OCI-LY1 (cell line): ENCODE measurements around the gene FRMD4A.

Experiments
- EZH2 ChIP-seq: fragments of 200-600 bp; sonication (generic), shearing (Covaris generic); IDR thresholded peaks from 2 replicates; pipeline ENCODE4 v1.8.0; 2017; ENCODE audit warnings: borderline replicate concordance, mixed run types, mild to moderate bottlenecking, antibody characterized with exemption, low read length, moderate library complexity, mixed read lengths
- TF ChIP-seq, protein P1 (sequence below): fragments of 200-600 bp; sonication (generic), shearing (Covaris generic); IDR thresholded peaks from 2 replicates; pipeline ENCODE4 v1.5.1; 2017; ENCODE audit warnings: mild to moderate bottlenecking, antibody characterized with exemption, low read length, moderate library complexity, mixed read lengths

DNA sequence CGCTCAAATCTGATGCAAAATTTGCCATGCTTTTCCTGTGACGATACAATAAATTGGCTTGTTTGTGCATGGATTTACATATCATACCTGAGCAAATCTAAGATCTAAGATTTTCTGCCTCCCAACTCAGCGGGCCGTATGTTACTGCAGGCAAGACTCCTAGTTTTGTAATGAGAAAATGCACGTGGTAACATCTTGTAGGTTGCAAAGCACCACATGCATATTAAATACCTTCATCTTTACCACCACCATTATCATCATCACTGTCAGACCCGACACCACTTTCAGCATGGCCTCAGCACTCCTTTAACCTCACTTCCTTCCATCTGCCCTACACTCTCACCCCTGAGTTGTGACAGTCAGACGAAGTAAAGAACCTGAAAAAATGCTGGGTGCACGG, 202.2 kb downstream of the FRMD4A start:
- TF ChIP-seq, protein P1, sequence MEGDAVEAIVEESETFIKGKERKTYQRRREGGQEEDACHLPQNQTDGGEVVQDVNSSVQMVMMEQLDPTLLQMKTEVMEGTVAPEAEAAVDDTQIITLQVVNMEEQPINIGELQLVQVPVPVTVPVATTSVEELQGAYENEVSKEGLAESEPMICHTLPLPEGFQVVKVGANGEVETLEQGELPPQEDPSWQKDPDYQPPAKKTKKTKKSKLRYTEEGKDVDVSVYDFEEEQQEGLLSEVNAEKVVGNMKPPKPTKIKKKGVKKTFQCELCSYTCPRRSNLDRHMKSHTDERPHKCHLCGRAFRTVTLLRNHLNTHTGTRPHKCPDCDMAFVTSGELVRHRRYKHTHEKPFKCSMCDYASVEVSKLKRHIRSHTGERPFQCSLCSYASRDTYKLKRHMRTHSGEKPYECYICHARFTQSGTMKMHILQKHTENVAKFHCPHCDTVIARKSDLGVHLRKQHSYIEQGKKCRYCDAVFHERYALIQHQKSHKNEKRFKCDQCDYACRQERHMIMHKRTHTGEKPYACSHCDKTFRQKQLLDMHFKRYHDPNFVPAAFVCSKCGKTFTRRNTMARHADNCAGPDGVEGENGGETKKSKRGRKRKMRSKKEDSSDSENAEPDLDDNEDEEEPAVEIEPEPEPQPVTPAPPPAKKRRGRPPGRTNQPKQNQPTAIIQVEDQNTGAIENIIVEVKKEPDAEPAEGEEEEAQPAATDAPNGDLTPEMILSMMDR = no peak
- TF ChIP-seq EZH2 = no peak
